OCI-LY3 (cell line): ENCODE data around the gene WDR27.

Experiments used
- H2AFZ ChIP-seq: fragments of 200-600, 300-600 bp; shearing (Covaris generic); 2 replicates; pipeline ENCODE4 v1.6.0; 2014; ENCODE audit warnings: antibody characterized with exemption, low read depth, low read length
- H3K27ac ChIP-seq: fragments of 200-600, 300-600 bp; sonication (generic); 2 replicates; pipeline ENCODE4 v1.5.1; 2014; ENCODE audit warnings: mild to moderate bottlenecking, low read length, moderate library complexity, mixed read lengths
- H3K27me3 ChIP-seq: fragments of 200-600, 300-600 bp; sonication (generic); 2 replicates; pipeline ENCODE4 v1.6.1; 2014; ENCODE audit warnings: low read depth, low read length, mixed read lengths
- H3K36me3 ChIP-seq: fragments of 200-600, 300-600 bp; sonication (generic); replicated peaks from 2 replicates; pipeline ENCODE3; 2014; ENCODE audit warnings: low read depth, low read length, mixed read lengths
- H3K4me1 ChIP-seq: fragments of 300-600, 200-600 bp; sonication (generic); 2 replicates; pipeline ENCODE4 v1.6.1; 2014; ENCODE audit warnings: low read length, mixed read lengths
- H3K4me2 ChIP-seq: fragments of 200-600, 300-600 bp; sonication (generic); 2 replicates; pipeline ENCODE4 v1.6.1; 2014; ENCODE audit warnings: low read length, mixed read lengths
- H3K4me3 ChIP-seq: fragments of 300-600, 200-600 bp; sonication (generic); 2 replicates; pipeline ENCODE4 v1.5.1; 2014; ENCODE audit warnings: antibody characterized with exemption, mild to moderate bottlenecking, low read length, moderate library complexity
- H3K79me2 ChIP-seq: fragments of 300-600, 200-600 bp; shearing (Covaris generic); 2 replicates; pipeline ENCODE4 v1.6.1; 2014; ENCODE audit warnings: mild to moderate bottlenecking, low read length, mixed read lengths
- H3K9ac ChIP-seq: fragments of 300-600, 200-600 bp; shearing (Covaris generic); 2 replicates; pipeline ENCODE4 v1.6.0; 2014; ENCODE audit warnings: mild to moderate bottlenecking, low read length, moderate library complexity
- H3K9me3 ChIP-seq: fragments of 200-600, 300-600 bp; shearing (Covaris generic); 2 replicates; pipeline ENCODE4 v1.6.1; 2014; ENCODE audit warnings: low read length, mixed read lengths; ENCODE audit not compliant: insufficient read depth
- H4K20me1 ChIP-seq: fragments of 200-600, 300-600 bp; sonication (generic); 2 replicates; pipeline ENCODE4 v1.6.1; 2016; ENCODE audit warnings: low read length, mixed read lengths; ENCODE audit not compliant: insufficient read depth
- EZH2phosphoT487 ChIP-seq: fragments of 200-600 bp; shearing (Covaris generic); IDR thresholded peaks from 2 replicates; pipeline ENCODE4 v1.6.1; 2018; ENCODE audit warnings: antibody characterized with exemption, mixed run types, low read depth
- TF ChIP-seq, protein P1 (sequence below): fragments of 200-600, 300-600 bp; sonication (generic); IDR thresholded peaks from 2 replicates; pipeline ENCODE4 v1.5.1; 2014; ENCODE audit warnings: antibody characterized with exemption, low read length, low read depth

Gene WDR27

DNA sequence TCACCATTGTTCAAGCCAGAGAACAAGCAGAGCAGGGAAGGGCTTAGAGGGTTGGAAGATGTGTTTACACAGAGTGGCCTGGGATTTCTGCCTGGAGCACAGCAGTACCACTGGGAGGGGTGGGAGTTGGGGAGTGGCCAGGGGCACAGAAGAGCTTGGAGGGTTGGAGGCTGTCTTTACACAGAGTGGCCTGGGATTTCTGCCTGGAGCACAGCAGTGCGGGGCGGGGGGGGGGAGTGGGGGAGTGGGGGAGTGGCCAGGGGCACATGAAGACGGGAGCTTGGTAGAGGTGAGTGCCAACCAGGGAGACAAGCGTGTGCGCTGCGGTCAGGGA, 50.9 kb downstream of the WDR27 start:
- Histone ChIP-seq H3K4me2 (no peak overlapping the region), H3K79me2 (no peaks in the 10 kb centered on the region), H3K4me3 (no peak overlapping the region), H3K27ac (no peak overlapping the region), H2AFZ (no peak overlapping the region), H3K36me3 (no peaks in the 10 kb centered on the region), H3K9ac (no peak overlapping the region), H4K20me1 (no peaks in the 10 kb centered on the region), H3K9me3 (no peaks in the 10 kb centered on the region), H3K4me1 (peaks cover 6% of the 10 kb centered on the region; the same call in 1 of the 2 replicates), H3K27me3 (no peaks in the 10 kb centered on the region)
- no peak for TF ChIP-seq EZH2phosphoT487
- TF ChIP-seq, protein P1, sequence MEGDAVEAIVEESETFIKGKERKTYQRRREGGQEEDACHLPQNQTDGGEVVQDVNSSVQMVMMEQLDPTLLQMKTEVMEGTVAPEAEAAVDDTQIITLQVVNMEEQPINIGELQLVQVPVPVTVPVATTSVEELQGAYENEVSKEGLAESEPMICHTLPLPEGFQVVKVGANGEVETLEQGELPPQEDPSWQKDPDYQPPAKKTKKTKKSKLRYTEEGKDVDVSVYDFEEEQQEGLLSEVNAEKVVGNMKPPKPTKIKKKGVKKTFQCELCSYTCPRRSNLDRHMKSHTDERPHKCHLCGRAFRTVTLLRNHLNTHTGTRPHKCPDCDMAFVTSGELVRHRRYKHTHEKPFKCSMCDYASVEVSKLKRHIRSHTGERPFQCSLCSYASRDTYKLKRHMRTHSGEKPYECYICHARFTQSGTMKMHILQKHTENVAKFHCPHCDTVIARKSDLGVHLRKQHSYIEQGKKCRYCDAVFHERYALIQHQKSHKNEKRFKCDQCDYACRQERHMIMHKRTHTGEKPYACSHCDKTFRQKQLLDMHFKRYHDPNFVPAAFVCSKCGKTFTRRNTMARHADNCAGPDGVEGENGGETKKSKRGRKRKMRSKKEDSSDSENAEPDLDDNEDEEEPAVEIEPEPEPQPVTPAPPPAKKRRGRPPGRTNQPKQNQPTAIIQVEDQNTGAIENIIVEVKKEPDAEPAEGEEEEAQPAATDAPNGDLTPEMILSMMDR: no peak

GRCh38 chr6:169650241-169650958, 51.4 kb downstream of the WDR27 start:
- TF ChIP-seq, protein P1: no peak
- TF ChIP-seq EZH2phosphoT487: no peak
- Histone ChIP-seq H3K9ac (no peak overlapping the region), H3K4me3 (no peak overlapping the region), H3K79me2 (no peaks in the 10 kb centered on the region), H3K36me3 (no peaks in the 10 kb centered on the region), H3K4me2 (no peak overlapping the region), H3K9me3 (no peaks in the 10 kb centered on the region), H2AFZ (no peak overlapping the region), H3K27ac (no peak overlapping the region), H3K27me3 (no peaks in the 10 kb centered on the region), H3K4me1 (peaks cover 4% of the 10 kb centered on the region; the same call in 1 of the 2 replicates), H4K20me1 (no peaks in the 10 kb centered on the region)

GRCh38 chr6:169648617-169649016, 53.2 kb downstream of the WDR27 start:
- no peaks in the 10 kb centered on the region for H4K20me1 ChIP-seq
- H2AFZ ChIP-seq: no peak overlapping the region
- no peaks in the 10 kb centered on the region for H3K9me3 ChIP-seq
- no peak overlapping the region for H3K9ac ChIP-seq
- no peaks in the 10 kb centered on the region for H3K79me2 ChIP-seq
- no peaks in the 10 kb centered on the region for H3K36me3 ChIP-seq
- H3K4me3 ChIP-seq: no peak overlapping the region
- no peaks in the 10 kb centered on the region for H3K27me3 ChIP-seq
- TF ChIP-seq EZH2phosphoT487: no peak
- TF ChIP-seq, protein P1: no peak
- no peaks in the 10 kb centered on the region for H3K4me1 ChIP-seq
- no peak overlapping the region for H3K27ac ChIP-seq
- no peak overlapping the region for H3K4me2 ChIP-seq

DNA sequence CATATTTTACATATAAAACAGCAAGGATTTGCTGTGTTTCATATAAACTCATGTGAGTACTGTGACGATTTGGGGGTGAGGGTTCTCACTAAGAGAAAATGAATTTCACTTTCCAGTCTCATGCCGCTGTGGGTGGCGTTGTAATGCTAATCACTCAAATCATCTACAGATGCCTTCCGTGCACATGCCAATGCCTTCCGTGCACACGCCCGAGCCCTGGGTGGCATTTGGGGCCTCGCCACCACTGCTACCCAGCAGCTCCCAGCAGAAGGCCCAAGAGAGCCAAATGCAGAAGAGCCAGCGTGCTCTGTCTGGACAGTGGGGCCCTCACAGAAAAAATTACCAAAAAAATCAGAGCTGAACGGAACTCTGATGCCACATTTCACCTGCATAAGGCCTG, 53.7 kb downstream of the WDR27 start:
- Histone ChIP-seq H3K9ac (no peak overlapping the region), H3K27me3 (no peaks in the 10 kb centered on the region), H3K79me2 (no peaks in the 10 kb centered on the region), H3K4me1 (no peaks in the 10 kb centered on the region), H3K4me3 (no peak overlapping the region), H3K36me3 (no peaks in the 10 kb centered on the region), H4K20me1 (no peaks in the 10 kb centered on the region), H3K9me3 (no peaks in the 10 kb centered on the region), H2AFZ (no peak overlapping the region), H3K4me2 (no peak overlapping the region), H3K27ac (no peak overlapping the region)
- no peak for TF ChIP-seq EZH2phosphoT487
- TF ChIP-seq, protein P1: no peak
